Neural progenitor cell (in vitro differentiated cells): ENCODE data around the gene B4GALNT1. TPM values are rescaled to one million over a fixed set of nuclear protein-coding genes. Genes with fewer than 3 reads are reported as not detected.
A peak's percentile ranks its signal among the peaks of the same experiment; 100 is the strongest.

Source experiments
- DNase-seq: peaks from one replicate; pipeline ENCODE4 v3.0.0-alpha.2; 2016; ENCODE audit warnings: low spot score
- H2AFZ ChIP-seq: fragments of 200-600 bp; sonication (generic); replicated peaks from 2 replicates; pipeline ENCODE4 v1.6.1; 2016; ENCODE audit warnings: antibody characterized with exemption
- H3F3A ChIP-seq: fragments of 200-600 bp; sonication (generic); 2 replicates; pipeline ENCODE4 v1.6.1; 2016; ENCODE audit warnings: antibody characterized with exemption, low read depth
- H3K27ac ChIP-seq: fragments of 200-600 bp; sonication (generic); 2 replicates; pipeline ENCODE4 v1.5.1; 2016; ENCODE audit warnings: mild to moderate bottlenecking
- H3K27me3 ChIP-seq: fragments of 200-600 bp; sonication (generic); 2 replicates; pipeline ENCODE4 v1.6.1; 2016; ENCODE audit warnings: mild to moderate bottlenecking, moderate library complexity
- H3K36me3 ChIP-seq: fragments of 200-600 bp; sonication (generic); 2 replicates; pipeline ENCODE4 v1.5.1; 2016
- H3K4me1 ChIP-seq: fragments of 200-600 bp; sonication (generic); 2 replicates; pipeline ENCODE4 v1.6.1; 2016; ENCODE audit warnings: mixed run types
- H3K4me2 ChIP-seq: fragments of 200-600 bp; sonication (generic); 2 replicates; pipeline ENCODE4 v1.6.1; 2016
- H3K4me3 ChIP-seq: fragments of 200-600 bp; sonication (generic); 2 replicates; pipeline ENCODE4 v1.5.1; 2016
- H3K79me2 ChIP-seq: fragments of 200-600 bp; sonication (generic); 2 replicates; pipeline ENCODE4 v1.6.1; 2016; ENCODE audit warnings: low read depth
- H3K9ac ChIP-seq: fragments of 200-600 bp; sonication (generic); 2 replicates; pipeline ENCODE4 v1.6.1; 2016
- H3K9me3 ChIP-seq: fragments of 200-600 bp; sonication (generic); 2 replicates; pipeline ENCODE4 v1.5.1; 2016; ENCODE audit warnings: low read depth
- H4K20me1 ChIP-seq: fragments of 200-600 bp; sonication (generic); 2 replicates; pipeline ENCODE4 v1.6.1; 2016; ENCODE audit warnings: low read depth
- H3K27ac Mint-ChIP-seq: 3 replicates; pipeline ENCODE4 v1.8.0; 2021; ENCODE audit warnings: mixed read lengths
- H3K27me3 Mint-ChIP-seq: 2 replicates; pipeline ENCODE4 v1.8.0; 2022; ENCODE audit warnings: low read depth, mild to moderate bottlenecking, inconsistent platforms, moderate library complexity, mixed read lengths; ENCODE audit not compliant: insufficient read depth
- H3K36me3 Mint-ChIP-seq: 3 replicates; pipeline ENCODE4 v1.8.0; 2021; ENCODE audit warnings: mixed read lengths
- H3K4me1 Mint-ChIP-seq: 3 replicates; pipeline ENCODE4 v1.8.0; 2021; ENCODE audit warnings: mixed read lengths
- H3K4me3 Mint-ChIP-seq: 3 replicates; pipeline ENCODE4 v1.8.0; 2021; ENCODE audit warnings: mild to moderate bottlenecking, moderate library complexity, mixed read lengths
- H3K9me3 Mint-ChIP-seq: 3 replicates; pipeline ENCODE4 v1.8.0; 2020; ENCODE audit warnings: mixed read lengths
- CTCF ChIP-seq: fragments of 200-600 bp; sonication (generic); IDR thresholded peaks from 2 replicates; pipeline ENCODE4 v1.5.1; 2017; ENCODE audit warnings: antibody characterized with exemption, mild to moderate bottlenecking
- EZH2 ChIP-seq: fragments of 200-600 bp; sonication (generic); IDR thresholded peaks from 2 replicates; pipeline ENCODE4 v1.6.1; 2017; ENCODE audit warnings: antibody characterized with exemption, mild to moderate bottlenecking, moderate library complexity
- EZH2phosphoT487 ChIP-seq: fragments of 200-600 bp; sonication (generic); IDR thresholded peaks from 2 replicates; pipeline ENCODE4 v1.6.1; 2017; ENCODE audit warnings: antibody characterized with exemption
- total RNA-seq: library from RNA; depleted of rRNA; stranded (reverse); fragments of >200 nt; gene quantifications from 2 replicates; pipeline ENCODE4 v1.2.3, GENCODE V29; 2015; ENCODE audit warnings: low replicate concordance

B4GALNT1 gene
- total RNA-seq, 1 donor from 2014 or later, result 0.28 TPM

DNA sequence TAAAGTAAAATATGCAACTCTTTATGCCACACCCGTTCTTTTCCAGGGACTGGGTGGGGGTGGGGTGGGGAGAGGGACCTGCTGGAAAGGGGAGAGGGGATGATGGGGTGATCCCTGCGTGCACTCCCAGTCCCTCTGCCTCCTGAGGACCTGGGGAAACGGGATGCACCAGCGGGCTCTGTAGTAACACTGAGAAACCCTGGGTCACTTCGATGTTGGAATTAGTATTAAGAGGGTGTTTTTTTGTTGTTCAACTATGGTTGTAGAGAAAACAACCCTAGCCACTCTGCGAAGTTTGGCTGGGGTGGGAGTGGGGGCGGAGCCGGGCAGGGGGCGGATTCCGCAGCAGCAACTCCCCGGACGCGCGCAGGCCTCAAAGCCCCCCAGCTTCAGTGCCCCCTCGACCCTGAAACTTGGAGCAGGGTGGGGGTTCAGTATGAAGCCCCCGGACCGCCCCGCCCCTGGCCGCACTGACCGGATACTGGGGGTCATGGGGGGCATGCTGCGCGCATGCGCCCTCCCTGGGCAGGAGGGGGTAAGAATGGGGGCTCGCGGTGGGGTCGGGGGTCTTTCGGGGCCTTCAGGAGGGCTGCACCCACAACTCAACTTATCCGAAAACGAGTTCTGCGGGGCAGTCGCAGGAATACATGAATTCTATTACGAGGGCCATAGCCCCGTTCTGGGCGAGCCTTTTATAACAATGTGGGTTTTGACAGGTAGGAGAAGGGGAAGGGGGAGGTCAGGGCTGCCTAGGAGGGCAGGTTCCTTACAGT, 23.0 kb downstream of the B4GALNT1 start:
- Histone ChIP-seq H3K4me3 (peak overlapping the region; percentile 60), H4K20me1 (peaks cover 13% of the 10 kb centered on the region), H3K27me3 (peaks cover 36% of the 10 kb centered on the region), H3K36me3 (no peaks in the 10 kb centered on the region), H3F3A (peaks cover 30% of the 10 kb centered on the region), H3K9ac (no peak overlapping the region), H3K79me2 (peaks cover 13% of the 10 kb centered on the region), H3K9me3 (no peaks in the 10 kb centered on the region), H2AFZ (peak overlapping the region; percentile 27), H3K27ac (no peak overlapping the region), H3K4me2 (peak overlapping the region; percentile 89), H3K4me1 (peaks cover 17% of the 10 kb centered on the region)
- Mint-ChIP-seq H3K9me3 (no peaks in the 10 kb centered on the region), H3K4me1 (peaks cover 35% of the 10 kb centered on the region), H3K36me3 (peaks cover 14% of the 10 kb centered on the region), H3K27ac (no peak overlapping the region), H3K4me3 (peak overlapping the region; percentile 83), H3K27me3 (peaks cover 12% of the 10 kb centered on the region)
- peak; percentile 22 for DNase-seq
- TF ChIP-seq EZH2phosphoT487 (no peak), CTCF (no peak), EZH2 (no peak)

- Histone ChIP-seq H3K4me2 (peak overlapping the region; percentile 89), H3K79me2 (peaks cover 16% of the 10 kb centered on the region), H3F3A (peaks cover 30% of the 10 kb centered on the region), H3K9ac (no peak overlapping the region), H3K9me3 (no peaks in the 10 kb centered on the region), H3K27ac (no peak overlapping the region), H4K20me1 (peaks cover 13% of the 10 kb centered on the region), H2AFZ (no peak overlapping the region), H3K4me3 (peak overlapping the region; percentile 60), H3K27me3 (peaks cover 36% of the 10 kb centered on the region), H3K4me1 (peaks cover 18% of the 10 kb centered on the region), H3K36me3 (no peaks in the 10 kb centered on the region)
- H3K36me3 Mint-ChIP-seq, result peaks cover 10% of the 10 kb centered on the region
- peaks cover 33% of the 10 kb centered on the region for H3K4me1 Mint-ChIP-seq
- H3K4me3 Mint-ChIP-seq, result no peak overlapping the region
- peaks cover 12% of the 10 kb centered on the region for H3K27me3 Mint-ChIP-seq
- no peak overlapping the region for H3K27ac Mint-ChIP-seq
- no peaks in the 10 kb centered on the region for H3K9me3 Mint-ChIP-seq
- no peak for TF ChIP-seq EZH2phosphoT487
- TF ChIP-seq CTCF, result no peak
- TF ChIP-seq EZH2, result no peak
- DNase-seq, result peak; percentile 12
Measured at GRCh38 chr12:57609101-57609780, 23.8 kb downstream of the B4GALNT1 start.

- no peak for DNase-seq
- no peak overlapping the region for H3K4me3 Mint-ChIP-seq
Measured at GRCh38 chr12:57607958-57608663, 24.9 kb downstream of the B4GALNT1 start.

More at GRCh38 chr12:57607958-57608663, 24.9 kb downstream of the B4GALNT1 start:
- peaks cover 42% of the 10 kb centered on the region for H3F3A ChIP-seq
- H3K36me3 ChIP-seq, result no peaks in the 10 kb centered on the region
- Mint-ChIP-seq H3K4me1 (peaks cover 40% of the 10 kb centered on the region), H3K27ac (no peak overlapping the region), H3K36me3 (peaks cover 7% of the 10 kb centered on the region), H3K27me3 (peaks cover 15% of the 10 kb centered on the region), H3K9me3 (no peaks in the 10 kb centered on the region)
- H3K27me3 ChIP-seq, result peaks cover 34% of the 10 kb centered on the region
- peaks cover 29% of the 10 kb centered on the region for H3K4me1 ChIP-seq
- TF ChIP-seq CTCF (no peak), EZH2 (no peak), EZH2phosphoT487 (no peak)
- no peak overlapping the region for H3K27ac ChIP-seq
- H3K4me2 ChIP-seq, result no peak overlapping the region
- no peak overlapping the region for H3K9ac ChIP-seq
- no peaks in the 10 kb centered on the region for H3K9me3 ChIP-seq
- peaks cover 16% of the 10 kb centered on the region for H3K79me2 ChIP-seq
- no peak overlapping the region for H3K4me3 ChIP-seq
- no peak overlapping the region for H2AFZ ChIP-seq
- peaks cover 13% of the 10 kb centered on the region for H4K20me1 ChIP-seq
